ENCODE data around the gene BCAP29.
A peak's percentile ranks its signal among the peaks of the same experiment; 100 is the strongest.
"Not testable (repeated sequence)": the region's sequence is repeated elsewhere in the genome, so short reads cannot be mapped to it uniquely, and the experiment has no call there.

BCAP29 gene

DNA sequence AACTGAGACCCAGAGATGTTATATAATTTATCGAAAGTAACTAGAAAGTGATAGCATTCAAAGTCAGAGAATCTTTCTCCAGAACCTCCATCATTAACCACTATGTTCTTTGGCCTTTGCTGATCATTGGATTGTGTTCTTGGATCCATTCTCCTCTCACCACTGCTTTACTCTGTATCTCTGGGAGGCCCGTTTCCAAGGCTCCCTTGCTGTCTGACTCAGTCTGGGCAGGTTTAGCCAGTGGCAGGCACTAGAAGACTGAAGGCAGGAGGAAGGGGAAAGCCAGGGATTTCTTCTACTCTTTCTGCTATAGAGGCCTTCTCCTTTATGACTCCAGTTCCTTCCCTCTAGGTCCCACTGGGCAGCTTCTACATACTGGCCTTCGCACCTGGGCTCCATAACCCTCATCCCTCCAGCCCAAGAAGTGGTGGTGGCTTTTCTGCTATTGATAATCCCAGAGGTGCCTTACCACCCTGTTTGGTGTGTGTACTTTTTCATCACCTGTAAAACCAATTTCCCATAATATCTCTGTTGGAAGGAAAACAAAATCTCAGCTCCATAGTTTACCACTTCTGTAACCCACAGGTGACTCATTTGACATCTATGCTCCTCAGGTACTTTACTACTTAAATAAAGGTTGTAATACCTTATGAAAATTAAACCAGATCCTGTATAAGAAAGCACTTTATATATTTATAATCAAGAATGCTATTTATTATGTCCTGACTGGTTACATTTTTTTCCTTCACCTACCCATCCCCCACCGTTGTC is 36.0 kb downstream of the BCAP29 start:
- no peak overlapping the region for H3K4me3 ChIP-seq (ENCODE audit: low read depth, low read length)

DNA sequence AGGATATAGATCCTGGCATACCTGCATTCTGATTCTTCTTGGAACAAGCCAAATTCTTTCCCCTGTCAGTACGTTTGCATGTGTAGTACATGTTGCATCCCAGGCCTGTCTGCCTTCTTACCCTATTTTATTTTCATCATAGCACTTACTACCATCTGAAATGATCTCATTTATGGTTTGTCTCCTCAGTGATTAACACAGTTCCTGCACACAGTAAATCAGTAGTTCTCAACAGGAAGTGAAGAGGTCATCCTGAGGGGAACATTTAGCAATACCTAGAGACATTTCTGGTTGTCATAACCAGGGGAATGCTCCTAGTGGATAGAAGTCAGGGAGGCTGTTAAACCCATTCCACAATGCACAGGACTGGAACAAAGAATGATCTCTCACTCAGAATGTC is 42.4 kb downstream of the BCAP29 start:
- H3K4me3 ChIP-seq (ENCODE audit: low read depth, low read length) = no peak overlapping the region

DNA sequence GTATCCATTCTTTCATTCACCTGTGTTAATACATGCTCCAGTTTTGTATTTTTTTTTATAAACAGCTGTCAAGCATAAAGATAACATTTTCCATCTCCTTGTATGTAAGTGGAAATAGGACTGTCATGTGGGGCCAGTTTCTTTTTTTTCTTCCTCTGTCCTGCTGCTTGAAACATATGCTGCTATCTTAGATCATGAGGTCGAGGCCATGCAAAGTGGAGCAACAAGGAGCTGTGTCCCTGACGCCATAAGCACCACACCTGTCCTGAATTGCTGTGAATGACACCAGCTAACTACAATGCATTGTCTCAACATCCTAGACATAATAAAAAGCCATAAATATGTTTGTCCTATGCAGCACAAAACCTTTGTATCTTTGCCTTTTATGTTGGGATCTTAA is 42.8 kb downstream of the BCAP29 start:
- no peak overlapping the region for H3K4me3 ChIP-seq (ENCODE audit: low read depth, low read length)

DNA sequence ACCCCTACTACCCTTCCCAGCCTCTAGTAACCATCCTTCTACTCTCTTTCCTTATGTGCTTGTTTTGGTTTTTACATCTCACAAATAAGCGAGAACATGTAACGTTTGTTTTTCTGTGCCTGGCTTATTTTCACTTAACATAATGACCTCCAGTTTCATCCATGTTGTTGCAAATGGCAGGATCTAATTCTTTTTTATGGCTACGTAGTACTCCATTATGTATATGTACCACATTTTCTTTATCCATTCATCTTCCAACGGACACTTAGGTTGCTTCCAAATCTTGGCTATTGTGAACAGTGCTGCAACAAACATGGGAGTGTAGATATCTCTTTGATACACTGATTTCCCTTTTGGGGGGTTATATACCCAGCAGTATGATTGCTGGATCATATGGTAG is 47.0 kb downstream of the BCAP29 start:
- no peak overlapping the region for H3K4me3 ChIP-seq (ENCODE audit: low read depth, low read length)

DNA sequence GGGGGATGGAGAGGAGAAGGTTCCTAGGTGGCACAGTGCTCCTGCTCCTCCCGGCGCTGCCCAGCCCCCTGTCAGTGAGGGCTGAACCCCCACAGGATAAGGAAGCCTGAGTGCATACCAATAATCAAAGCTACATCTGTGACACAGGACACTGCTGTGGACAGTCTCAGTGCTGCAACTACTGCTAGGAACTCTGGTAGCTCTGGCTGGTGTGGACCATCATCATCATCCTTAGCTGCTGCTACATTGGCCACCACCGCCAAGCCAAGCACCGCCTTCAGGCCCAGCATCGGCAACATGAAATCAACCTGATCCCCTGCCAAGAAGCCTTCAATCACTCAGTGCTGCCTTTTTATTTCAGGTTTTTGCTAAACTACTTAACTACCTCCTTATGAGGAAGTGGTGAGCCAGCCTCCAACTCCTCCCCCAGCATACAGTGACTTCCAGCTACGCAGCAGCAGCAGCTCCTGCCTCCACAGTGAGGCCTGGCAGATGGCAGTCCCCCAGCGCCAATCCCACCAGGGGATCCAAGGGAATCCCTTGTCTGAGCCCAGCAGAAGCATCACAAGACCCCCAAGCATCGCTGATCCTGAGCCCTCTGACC is 48.5 kb downstream of the BCAP29 start:
- H3K4me3 ChIP-seq (ENCODE audit: low read depth, low read length) = no peak overlapping the region

DNA sequence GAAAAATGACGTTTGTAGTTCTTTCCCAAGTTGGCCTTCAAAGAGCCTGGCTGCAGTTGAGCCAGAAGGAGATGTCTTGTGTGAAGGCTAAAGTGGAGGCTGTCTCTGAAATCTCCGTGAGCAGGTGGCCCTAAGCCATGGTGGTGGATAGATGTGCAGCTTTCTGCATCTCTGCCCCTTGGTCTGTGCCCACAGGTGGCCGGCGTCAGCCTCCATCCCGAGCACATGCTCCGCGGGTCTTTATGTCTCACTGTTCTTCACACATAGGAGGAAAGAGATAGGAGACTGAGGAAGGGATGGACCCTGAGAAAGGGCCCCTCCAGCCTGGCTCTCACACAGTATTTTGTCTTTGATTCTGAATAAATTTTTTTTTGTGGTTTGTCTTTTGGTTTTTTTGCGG is 50.3 kb downstream of the BCAP29 start:
- no peak overlapping the region for H3K4me3 ChIP-seq (ENCODE audit: low read depth, low read length)

DNA sequence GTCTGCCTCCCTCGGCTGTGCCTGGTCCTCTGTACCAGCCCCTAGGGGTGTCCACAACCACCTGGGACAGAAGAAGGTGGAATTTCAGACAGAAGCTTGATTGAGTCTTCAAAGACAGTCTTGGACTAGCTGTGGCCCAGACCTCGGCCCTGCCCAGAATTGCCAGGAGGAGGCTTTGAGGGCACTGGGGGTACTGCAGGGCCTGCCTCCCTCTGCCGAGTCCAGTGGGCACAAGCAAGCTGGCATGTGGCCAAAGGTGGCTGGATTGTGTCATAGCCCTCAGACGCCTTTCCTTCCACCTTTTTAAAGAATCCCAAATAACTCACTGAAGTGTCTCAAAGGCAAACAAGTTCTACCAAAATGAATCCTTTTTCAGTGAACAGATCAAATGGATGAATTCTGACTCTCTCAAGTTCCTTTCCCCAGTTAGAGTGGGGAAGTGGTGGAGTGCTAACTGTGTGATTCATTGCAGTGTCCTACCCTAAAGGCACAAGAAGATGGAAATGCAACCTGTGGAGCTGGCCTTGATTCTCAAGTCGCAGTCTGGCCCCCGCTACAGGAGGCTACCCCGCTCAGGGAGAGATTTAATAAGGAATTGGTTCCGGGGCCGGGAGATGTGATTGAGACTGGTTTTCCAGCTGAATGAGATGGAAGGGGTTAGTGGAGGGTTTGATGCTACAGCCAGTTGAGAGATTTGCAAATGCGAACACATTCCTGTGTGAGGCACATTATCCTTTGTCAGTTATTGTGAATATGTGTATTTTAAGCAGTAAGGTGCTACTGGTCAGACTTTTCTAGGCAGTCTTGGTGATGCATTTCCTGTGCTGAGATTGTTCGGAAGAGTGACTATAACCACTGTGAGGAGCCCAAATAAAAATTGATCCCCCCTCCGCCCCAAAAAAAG is 51.8 kb downstream of the BCAP29 start:
- no peak overlapping the region for H3K4me3 ChIP-seq (ENCODE audit: low read depth, low read length)

DNA sequence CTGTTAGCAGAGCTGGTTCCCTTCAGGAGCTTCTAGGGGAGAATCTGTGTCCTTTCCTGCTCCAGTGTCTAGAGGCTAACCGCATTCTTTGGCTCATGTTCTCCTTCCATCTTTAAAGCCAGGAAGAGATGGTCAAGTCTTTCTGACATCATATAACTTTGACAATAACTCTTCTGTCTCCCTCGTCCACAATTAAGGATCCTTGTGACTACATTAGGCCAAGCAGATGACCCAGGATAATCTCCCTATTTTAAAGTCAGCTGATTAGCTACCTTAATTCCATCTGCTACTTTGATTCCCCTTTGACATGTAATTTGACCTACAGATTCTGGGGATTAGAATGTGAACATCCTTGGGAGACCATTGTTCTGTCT is 52.4 kb downstream of the BCAP29 start:
- no peak overlapping the region for H3K4me3 ChIP-seq (ENCODE audit: low read depth, low read length)

DNA sequence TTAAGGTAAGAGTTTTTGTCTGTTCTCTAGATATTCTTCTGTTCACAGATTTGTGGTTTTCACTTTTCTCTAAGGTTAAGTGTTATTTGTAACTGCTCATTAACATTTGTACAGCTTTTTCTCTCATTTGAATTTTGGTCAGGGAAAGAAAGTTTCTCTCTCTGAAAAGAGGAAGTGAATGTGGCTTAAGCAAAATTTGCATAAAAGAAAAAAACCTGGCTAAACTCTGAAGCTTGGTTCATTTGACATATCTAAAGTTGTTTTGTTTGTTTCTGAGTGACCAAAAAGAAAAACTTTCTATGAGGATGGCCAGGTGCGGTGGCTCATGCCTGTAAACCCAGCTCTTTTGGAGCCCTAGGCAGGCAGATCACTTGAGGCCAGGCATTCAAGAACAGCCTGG is 58.5 kb downstream of the BCAP29 start:
- H3K4me3 ChIP-seq (ENCODE audit: low read depth, low read length) = no peak overlapping the region

DNA sequence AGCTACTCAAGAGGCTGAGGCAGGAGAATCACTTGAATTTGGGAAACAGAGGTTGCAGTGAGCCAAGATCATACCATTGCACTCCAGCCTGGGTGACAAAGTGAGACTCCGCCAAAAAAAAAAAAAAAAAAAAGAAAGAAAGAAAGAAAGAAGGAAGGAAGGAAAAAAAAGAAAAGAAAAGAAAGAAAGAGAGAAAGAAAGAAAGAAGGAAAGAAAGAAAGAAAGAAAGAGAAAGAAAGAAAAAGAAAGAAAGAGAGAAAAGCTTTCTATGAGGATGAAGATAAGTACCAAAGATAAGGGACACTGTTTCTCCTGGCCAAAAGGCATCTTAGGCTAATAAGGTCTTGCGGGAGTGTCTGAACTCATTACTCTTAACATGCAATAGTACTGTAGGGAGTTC is 59.0 kb downstream of the BCAP29 start:
- H3K4me3 ChIP-seq (ENCODE audit: low read depth, low read length) = not testable (repeated sequence)

DNA sequence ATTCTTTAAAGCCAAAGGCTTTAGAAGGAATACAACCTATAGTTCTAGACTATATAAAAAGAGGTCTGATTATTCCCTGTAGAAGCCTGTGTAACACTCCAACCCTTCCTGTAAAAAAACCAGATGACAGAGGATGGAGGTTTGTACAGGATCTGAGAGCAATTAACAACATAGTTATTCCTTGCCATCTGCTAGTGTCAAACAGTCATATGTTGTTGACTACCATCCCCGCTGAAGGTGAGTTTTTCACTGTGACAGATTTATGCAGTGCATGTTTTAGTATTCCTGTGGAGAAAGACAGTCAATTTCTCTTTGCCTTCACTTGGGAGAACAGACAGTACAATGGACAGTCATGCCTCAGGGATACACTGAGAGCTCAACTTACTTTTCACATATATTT is 61.6 kb downstream of the BCAP29 start:
- no peak overlapping the region for H3K4me3 ChIP-seq (ENCODE audit: low read depth, low read length)

DNA sequence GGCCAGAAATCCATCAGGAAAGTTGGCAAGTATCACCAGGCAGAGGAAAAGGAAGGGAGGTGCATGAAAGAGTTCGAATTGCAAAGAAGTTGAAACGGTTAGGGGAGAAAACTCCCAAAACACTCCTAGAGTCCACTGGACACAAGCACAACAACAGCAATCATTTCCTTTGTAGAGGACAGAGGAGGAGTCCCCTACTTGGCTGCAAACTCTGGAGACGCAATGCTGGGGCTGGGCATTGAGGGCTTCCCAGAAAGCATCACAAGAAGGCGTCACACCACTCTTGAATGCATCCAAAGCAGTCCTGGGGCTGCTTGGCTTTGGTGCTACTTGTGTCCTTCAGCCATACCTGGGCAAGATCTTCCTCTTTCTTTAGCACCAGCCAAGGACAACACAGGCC is 62.5 kb downstream of the BCAP29 start:
- no peak overlapping the region for H3K4me3 ChIP-seq (ENCODE audit: low read depth, low read length)

DNA sequence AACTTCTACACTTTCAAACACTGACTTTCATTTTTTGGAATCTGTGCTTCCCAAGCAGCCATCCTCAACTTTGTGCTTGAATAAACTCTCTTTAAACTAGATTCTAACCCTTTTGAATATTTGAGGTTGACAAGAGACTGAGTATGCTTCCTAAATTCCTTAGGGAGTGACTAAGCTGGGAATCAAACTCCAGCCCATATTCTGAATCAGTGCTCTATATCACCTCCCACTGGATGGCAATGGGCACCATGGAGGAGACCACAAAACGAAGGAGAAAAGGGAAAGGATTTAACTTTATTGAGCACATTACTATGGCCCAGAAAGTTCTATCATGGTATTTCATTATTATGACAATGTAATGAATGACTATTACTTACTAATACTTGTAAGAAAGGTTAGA is 63.4 kb downstream of the BCAP29 start:
- H3K4me3 ChIP-seq (ENCODE audit: low read depth, low read length) = no peak overlapping the region

DNA sequence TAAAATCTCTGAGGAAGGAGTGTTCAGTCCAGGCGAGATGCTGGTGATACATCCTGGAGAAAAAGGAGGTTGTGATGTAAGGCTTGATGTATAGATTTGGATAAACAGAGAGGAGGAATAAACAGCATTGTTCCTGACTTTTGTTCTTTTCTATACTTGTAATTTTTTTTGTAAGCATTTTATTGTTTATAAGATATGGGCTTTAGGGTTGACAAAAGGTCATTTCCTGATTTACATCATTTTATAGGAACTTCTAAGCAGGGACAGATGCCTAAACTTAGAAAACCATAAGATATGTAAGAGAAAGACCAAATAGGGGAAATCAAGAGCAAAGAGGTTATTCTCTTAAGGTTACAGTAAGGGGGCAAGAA is 63.9 kb downstream of the BCAP29 start:
- no peak overlapping the region for H3K4me3 ChIP-seq (ENCODE audit: low read depth, low read length)

DNA sequence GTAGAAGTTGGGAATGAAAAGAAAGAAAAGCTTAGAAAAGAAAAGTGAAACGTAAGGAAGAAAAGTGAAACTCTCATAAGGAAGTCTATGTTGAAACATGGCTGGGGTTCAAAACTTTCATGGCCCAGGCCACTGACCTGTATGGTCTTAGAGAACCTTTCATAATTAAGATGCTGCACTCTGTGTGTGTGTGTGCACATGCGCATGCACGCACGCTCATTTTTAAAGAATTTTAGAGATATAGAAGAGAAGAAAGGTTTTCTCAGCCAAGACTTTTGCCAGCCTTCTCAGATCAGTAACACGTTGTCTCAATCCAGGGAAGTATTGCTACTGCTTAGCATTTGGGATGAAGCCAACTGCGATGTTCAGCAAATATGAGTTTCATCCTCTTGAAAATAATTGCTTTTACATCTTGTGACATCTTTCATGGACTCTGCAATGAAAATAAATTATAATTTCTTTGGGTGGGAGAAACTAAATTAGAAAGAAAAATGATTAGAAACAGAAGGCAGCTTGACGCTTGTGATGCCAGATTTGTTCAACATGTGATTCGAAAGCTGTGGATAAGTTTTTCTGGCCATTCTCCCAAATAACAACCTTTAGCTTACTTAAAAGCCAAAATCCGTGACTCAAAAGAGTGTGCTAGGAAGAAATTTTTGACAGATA is 64.4 kb downstream of the BCAP29 start:
- H3K4me3 ChIP-seq (ENCODE audit: low read depth, low read length) = no peak overlapping the region

DNA sequence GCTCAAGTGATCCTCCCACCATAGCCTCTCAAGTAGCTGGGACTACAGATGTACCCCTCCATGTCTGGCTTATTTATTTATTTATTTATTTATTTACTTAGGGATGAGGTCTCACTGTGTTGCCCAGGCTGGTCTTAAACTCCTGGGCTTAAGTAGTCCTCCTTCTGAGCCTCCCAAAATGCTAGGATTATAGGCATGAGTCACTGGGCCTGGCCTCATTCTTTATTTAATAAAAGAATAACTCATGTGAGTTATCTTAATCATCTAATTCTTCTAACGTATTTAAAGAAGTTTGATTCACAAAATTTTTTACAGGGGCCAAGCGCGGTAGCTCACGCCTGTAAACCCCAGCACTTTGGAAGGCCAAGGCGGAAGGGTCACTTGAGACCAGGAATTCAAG is 72.6 kb downstream of the BCAP29 start:
- no peak overlapping the region for H3K4me3 ChIP-seq (ENCODE audit: low read depth, low read length)

DNA sequence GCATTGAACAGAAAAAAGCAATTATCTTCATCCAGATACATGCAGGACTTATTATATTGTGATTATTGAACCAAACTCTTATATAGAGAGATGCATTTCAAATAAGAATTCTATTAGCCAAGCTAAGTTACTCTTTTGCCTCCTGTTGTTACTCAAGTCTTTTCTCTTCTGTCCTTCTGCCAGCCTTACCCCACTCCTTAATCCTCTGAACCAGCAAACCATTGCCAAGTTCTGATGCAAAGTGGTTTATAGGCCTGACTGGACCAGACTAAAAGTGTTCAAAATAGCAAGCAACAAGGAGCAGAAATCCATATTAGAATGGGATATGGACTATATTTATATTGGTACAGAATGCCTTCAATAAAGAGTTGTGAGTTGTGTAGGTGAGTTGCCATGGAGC is 78.4 kb downstream of the BCAP29 start:
- H3K4me3 ChIP-seq (ENCODE audit: low read depth, low read length) = no peak overlapping the region

DNA sequence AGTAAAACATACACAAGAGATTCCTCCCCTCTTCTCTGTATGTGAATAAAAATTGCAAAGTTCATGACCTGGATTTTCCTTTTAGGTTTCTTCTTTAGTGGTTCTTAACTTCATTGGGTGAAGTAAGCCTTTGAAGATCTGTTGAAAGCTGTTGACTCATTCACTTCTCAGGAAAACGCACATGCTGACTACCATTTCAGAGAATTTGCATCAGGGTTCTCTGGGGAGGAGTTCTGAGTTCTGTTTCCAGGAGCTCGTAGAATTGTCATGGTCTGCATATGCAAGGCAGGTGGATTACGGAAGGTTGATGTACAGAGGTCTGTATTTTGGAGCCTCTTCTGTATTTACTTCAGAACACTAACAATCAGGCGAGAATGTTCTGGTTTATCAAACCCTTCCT is 79.6 kb downstream of the BCAP29 start:
- H3K4me3 ChIP-seq (ENCODE audit: low read depth, low read length) = no peak overlapping the region

DNA sequence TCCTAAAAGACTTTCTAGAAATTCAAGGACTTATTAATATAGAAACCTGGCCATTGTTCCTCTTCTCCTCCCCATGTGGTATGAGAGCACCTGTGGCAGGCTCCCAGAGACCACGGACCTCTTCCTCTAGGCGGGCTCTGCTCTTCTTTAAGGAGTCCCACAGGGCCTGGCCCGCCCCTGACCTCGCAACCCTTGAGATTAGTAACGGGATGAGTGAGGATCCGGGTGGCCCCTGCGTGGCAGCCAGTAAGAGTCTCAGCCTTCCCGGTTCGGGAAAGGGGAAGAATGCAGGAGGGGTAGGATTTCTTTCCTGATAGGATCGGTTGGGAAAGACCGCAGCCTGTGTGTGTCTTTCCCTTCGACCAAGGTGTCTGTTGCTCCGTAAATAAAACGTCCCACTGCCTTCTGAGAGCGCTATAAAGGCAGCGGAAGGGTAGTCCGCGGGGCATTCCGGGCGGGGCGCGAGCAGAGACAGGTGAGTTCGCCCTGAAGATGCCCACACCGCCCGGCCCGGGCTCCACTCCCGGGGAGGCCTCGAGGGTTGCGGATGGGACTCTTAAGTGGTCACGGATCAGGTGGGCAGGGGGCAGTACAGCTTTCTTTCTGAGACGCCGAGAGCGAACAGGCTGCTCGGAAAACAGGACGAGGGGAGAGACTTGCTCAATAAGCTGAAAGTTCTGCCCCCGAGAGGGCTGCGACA is 80.5 kb downstream of the BCAP29 start, which contains the start of gene SLC26A4:
Gene SLC26A4, plus strand, starts transcription at position 448 of the 700 bp plus-strand sequence. CDS start 814 bp downstream, outside the sequence.
- H3K4me3 ChIP-seq (ENCODE audit: low read depth, low read length) = peak within 1 kb of the TSS; percentile 30

DNA sequence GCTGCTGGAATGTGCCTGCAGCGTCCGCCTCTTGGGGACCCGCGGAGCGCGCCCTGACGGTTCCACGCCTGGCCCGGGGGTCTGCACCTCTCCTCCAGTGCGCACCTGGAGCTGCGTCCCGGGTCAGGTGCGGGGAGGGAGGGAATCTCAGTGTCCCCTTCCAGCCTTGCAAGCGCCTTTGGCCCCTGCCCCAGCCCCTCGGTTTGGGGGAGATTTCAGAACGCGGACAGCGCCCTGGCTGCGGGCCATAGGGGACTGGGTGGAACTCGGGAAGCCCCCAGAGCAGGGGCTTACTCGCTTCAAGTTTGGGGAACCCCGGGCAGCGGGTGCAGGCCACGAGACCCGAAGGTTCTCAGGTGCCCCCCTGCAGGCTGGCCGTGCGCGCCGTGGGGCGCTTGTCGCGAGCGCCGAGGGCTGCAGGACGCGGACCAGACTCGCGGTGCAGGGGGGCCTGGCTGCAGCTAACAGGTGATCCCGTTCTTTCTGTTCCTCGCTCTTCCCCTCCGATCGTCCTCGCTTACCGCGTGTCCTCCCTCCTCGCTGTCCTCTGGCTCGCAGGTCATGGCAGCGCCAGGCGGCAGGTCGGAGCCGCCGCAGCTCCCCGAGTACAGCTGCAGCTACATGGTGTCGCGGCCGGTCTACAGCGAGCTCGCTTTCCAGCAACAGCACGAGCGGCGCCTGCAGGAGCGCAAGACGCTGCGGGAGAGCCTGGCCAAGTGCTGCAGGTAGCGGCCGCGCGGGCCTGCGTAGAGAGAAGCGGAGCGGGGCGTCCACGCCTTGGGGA is 81.2 kb downstream of the BCAP29 start:
- peak overlapping the region; percentile 30 for H3K4me3 ChIP-seq (ENCODE audit: low read depth, low read length)

Data from iPS-11a (cell line).